LNCaP clone FGC (cell line): ENCODE measurements around the gene ATP5F1D.
A peak's percentile ranks its signal among the peaks of the same experiment; 100 is the strongest.

Source experiments
- DNase-seq: peaks from one replicate; pipeline ENCODE4 v3.0.0-alpha.2; 2011; ENCODE audit warnings: low read depth
- H3K4me3 ChIP-seq: 2 replicates; pipeline ENCODE4 v1.5.1; 2011; ENCODE audit warnings: mild to moderate bottlenecking, low read depth, low read length, control low read depth
- CTCF ChIP-seq: IDR thresholded peaks from 2 replicates; pipeline ENCODE4 v1.5.1; 2012; ENCODE audit warnings: mild to moderate bottlenecking; ENCODE audit not compliant: control insufficient read depth, insufficient read depth; ENCODE audit errors: extremely low read depth

Gene ATP5F1D

GRCh38 chr19:1275260-1275975 is 33.9 kb downstream of the ATP5F1D start, which contains the start of gene FAM174C:
FAM174C (plus strand) TSS chr19:1275530; CDS start chr19:1275550, 20 bp downstream.
- peak; percentile 88 for DNase-seq
- TF ChIP-seq CTCF: 0 out of 2 replicates have a peak, but pooled peaks have one; percentile 4
- peak within 1 kb of the TSS; percentile 91 for H3K4me3 ChIP-seq

- peak overlapping the region; percentile 91 for H3K4me3 ChIP-seq
- no peak for TF ChIP-seq CTCF
- DNase-seq: no peak
These were observed 34.6 kb downstream of the ATP5F1D start for GRCh38 chr19:1275976-1276627.

- H3K4me3 ChIP-seq: peak overlapping the region; percentile 91
- no peak for TF ChIP-seq CTCF
- DNase-seq: no peak
These were observed 35.1 kb downstream of the ATP5F1D start for GRCh38 chr19:1276628-1277022.

GRCh38 chr19:1277061-1277460 is 35.5 kb downstream of the ATP5F1D start:
- no peak for DNase-seq
- no peak for TF ChIP-seq CTCF
- peak overlapping the region; percentile 91 for H3K4me3 ChIP-seq

- DNase-seq: no peak
- TF ChIP-seq CTCF: no peak
- H3K4me3 ChIP-seq: no peak overlapping the region
These were observed 36.5 kb downstream of the ATP5F1D start for GRCh38 chr19:1278074-1278473.

GRCh38 chr19:1278713-1279660 is 37.4 kb downstream of the ATP5F1D start:
- no peak for TF ChIP-seq CTCF
- DNase-seq: no peak
- H3K4me3 ChIP-seq: no peak overlapping the region
